Measurements from ENCODE around the gene IL13. TPM values are rescaled to one million over a fixed set of nuclear protein-coding genes. Genes with fewer than 3 reads are reported as not detected.

IL13 gene
- total RNA-seq, 4 donors from 2014 or later = not detected

DNA sequence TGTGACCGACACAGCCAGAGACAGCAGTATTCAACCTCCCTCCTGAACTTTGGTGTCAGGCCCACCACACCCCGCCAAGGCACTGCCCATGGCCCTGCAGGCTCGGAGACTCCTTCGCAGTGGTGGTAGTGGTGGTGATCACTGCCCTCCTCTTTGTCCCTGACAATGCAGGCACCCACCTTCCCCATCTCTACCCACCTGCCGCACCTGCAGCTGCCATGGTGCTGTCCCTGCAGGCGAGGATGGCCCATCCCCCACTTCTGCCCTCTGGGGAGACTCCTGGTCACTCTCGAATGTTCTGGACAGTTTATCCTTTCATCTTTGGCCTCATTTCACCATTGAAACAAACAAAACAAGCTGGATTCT, 11.5 kb downstream of the IL13 start:
- 82 to 88% methylated on average over 7 of the region's 7 CpGs for WGBS, 2 donors
- no peak overlapping the region for H3K4me3 ChIP-seq (replicated peaks in 1 of 3)
- peaks cover 0 to 3% of the 10 kb centered on the region in 2 donors for H3K4me1 ChIP-seq
- H3K27ac ChIP-seq = no peak overlapping the region
- DNase-seq = no peak
- H3K36me3 ChIP-seq = no peaks in the 10 kb centered on the region
- H3K27me3 ChIP-seq = no peaks in the 10 kb centered on the region
- no peaks in the 10 kb centered on the region for H3K9me3 ChIP-seq
- intact Hi-C loops (cut with DNase I) = no loop called here
- TF ChIP-seq, protein P1, sequence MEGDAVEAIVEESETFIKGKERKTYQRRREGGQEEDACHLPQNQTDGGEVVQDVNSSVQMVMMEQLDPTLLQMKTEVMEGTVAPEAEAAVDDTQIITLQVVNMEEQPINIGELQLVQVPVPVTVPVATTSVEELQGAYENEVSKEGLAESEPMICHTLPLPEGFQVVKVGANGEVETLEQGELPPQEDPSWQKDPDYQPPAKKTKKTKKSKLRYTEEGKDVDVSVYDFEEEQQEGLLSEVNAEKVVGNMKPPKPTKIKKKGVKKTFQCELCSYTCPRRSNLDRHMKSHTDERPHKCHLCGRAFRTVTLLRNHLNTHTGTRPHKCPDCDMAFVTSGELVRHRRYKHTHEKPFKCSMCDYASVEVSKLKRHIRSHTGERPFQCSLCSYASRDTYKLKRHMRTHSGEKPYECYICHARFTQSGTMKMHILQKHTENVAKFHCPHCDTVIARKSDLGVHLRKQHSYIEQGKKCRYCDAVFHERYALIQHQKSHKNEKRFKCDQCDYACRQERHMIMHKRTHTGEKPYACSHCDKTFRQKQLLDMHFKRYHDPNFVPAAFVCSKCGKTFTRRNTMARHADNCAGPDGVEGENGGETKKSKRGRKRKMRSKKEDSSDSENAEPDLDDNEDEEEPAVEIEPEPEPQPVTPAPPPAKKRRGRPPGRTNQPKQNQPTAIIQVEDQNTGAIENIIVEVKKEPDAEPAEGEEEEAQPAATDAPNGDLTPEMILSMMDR (IDR thresholded peaks at IDR 0.05) = no peak
- TF ChIP-seq POLR2A (IDR thresholded peaks at IDR 0.05) = no peak

DNA sequence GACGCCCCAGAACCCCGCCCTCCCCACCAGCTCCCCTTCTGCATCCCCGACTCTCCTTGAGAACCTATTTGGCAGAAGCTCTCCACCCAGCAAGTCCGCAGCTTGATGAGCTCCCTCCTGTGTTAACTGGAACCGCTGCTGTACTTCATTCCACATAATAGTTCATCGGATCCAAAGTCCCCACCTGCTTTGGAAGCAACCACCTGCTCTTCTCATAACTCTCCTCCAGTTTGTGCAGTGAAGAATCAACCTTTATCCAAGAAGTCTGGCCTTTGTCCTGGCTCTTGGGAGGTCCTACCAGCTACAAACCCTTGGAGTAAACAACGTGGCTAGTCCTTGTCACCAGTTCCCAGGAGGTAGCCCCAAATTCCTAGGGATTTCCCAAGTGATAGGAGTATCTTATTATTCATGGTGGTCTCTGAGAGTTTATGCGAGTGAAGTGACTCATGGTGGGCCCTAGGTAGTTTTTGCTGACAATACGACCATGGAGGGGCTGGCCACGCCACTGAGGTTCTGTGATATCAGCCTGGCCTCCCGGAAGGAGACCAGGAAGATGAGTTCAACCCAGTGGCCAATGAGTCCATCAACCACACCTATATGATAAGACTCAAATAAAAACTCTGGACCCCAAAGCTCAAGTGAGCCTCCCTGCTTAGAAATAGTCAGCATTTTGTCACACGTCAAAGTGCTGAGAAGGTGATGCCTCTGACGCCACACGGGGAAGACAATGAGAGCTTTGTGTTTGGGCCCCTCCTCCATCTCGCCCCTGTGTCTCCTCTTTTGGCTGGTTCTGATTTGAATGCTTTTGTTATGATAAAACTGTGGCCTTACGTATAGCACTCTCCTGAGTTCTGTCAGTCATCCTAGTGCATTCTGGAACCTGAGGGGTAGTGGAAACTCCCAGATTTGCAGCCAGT, 12.3 kb downstream of the IL13 start:
- Histone ChIP-seq H3K36me3 (no peaks in the 10 kb centered on the region), H3K9me3 (no peaks in the 10 kb centered on the region), H3K27ac (no peak overlapping the region), H3K27me3 (no peaks in the 10 kb centered on the region), H3K4me3 (replicated peaks in 1 of 3) (no peak overlapping the region), H3K4me1 (peaks cover 0 to 8% of the 10 kb centered on the region in 2 donors)
- 90% methylated on average over 16 of the region's 16 CpGs for WGBS, 2 donors
- TF ChIP-seq POLR2A (IDR thresholded peaks at IDR 0.05) = no peak
- TF ChIP-seq, protein P1 (IDR thresholded peaks at IDR 0.05) = no peak
- DNase-seq = no peak
- intact Hi-C loops (cut with DNase I) = no loop called here

DNA sequence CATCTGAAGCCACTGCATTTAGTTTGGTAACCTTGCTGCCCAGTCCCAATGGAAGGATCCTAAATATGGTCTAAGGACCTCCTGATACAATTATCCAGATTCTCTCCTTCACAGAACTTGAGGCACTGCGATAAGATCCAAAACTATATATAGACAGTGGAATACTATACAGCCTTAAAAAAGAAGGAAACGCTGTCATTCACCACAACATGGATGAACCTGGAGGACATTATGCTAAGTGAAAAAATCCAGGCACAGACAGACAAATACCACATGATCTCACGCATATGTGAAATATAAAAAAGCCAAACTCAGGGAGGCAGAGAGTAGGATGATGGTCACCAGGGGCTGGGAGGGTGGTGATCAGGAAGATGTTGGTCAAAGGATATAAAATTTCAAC, 13.0 kb downstream of the IL13 start:
- no peaks in the 10 kb centered on the region for H3K27me3 ChIP-seq
- intact Hi-C loops (cut with DNase I) = no loop called here
- 94 to 95% methylated on average over 3 of the region's 3 CpGs for WGBS, 2 donors

DNA sequence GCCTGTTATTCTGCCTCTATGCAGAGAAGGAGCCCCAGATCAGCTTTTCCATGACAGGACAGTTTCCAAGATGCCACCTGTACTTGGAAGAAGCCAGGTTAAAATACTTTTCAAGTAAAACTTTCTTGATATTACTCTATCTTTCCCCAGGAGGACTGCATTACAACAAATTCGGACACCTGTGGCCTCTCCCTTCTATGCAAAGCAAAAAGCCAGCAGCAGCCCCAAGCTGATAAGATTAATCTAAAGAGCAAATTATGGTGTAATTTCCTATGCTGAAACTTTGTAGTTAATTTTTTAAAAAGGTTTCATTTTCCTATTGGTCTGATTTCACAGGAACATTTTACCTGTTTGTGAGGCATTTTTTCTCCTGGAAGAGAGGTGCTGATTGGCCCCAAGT, 15.5 kb downstream of the IL13 start:
- Histone ChIP-seq H3K4me3 (replicated peaks in 1 of 3) (no peak overlapping the region), H3K27ac (no peak overlapping the region), H3K36me3 (no peaks in the 10 kb centered on the region), H3K27me3 (no peaks in the 10 kb centered on the region), H3K4me1 (peaks cover 0 to 12% of the 10 kb centered on the region in 2 donors), H3K9me3 (no peaks in the 10 kb centered on the region)
- no peak for DNase-seq
- TF ChIP-seq, protein P1 (IDR thresholded peaks at IDR 0.05) = no peak
- TF ChIP-seq POLR2A (IDR thresholded peaks at IDR 0.05) = no peak
- 86 to 87% methylated on average over 1 of the region's 1 CpG for WGBS, 2 donors
- intact Hi-C loops (cut with DNase I) = no loop called here

More for the DNA sequence above, 13.0 kb downstream of the IL13 start:
- DNase-seq = no peak
- no peak overlapping the region for H3K27ac ChIP-seq
- no peak for TF ChIP-seq POLR2A (IDR thresholded peaks at IDR 0.05)
- TF ChIP-seq, protein P1 (IDR thresholded peaks at IDR 0.05) = no peak
- no peaks in the 10 kb centered on the region for H3K9me3 ChIP-seq
- H3K4me3 ChIP-seq (replicated peaks in 1 of 3) = no peak overlapping the region
- H3K4me1 ChIP-seq = peaks cover 0 to 8% of the 10 kb centered on the region in 2 donors
- H3K36me3 ChIP-seq = no peaks in the 10 kb centered on the region

DNA sequence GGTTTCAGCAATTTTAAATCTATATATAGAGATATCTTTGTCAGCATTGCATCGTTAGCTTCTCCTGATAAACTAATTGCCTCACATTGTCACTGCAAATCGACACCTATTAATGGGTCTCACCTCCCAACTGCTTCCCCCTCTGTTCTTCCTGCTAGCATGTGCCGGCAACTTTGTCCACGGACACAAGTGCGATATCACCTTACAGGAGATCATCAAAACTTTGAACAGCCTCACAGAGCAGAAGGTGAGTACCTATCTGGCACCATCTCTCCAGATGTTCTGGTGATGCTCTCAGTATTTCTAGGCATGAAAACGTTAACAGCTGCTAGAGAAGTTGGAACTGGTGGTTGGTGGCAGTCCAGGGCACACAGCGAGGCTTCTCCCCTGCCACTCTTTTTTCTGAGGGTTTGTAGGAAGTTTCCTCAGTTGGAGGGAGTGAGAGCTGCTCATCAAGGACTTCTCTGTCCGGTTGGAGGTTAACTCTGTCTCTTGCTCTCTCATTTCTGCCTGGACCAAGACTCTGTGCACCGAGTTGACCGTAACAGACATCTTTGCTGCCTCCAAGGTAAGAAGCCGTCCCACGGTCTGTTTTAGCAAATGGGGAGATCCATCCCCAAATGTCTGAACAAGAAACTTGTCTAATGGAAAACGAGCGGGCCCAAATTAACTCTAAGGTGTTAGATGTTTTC, 16.1 kb downstream of the IL13 start, which contains the start of gene IL4:
Gene IL4, plus strand, starts transcription at position 51 of the 692 bp plus-strand sequence. Its CDS starts 62 bp downstream, at position 113.
- H3K27me3 ChIP-seq = no peaks in the 10 kb centered on the region
- H3K4me1 ChIP-seq = peaks cover 0 to 12% of the 10 kb centered on the region in 2 donors
- 79 to 80% methylated on average over 14 of the region's 14 CpGs for WGBS, 2 donors
- no peak for DNase-seq
- no peaks in the 10 kb centered on the region for H3K36me3 ChIP-seq
- intact Hi-C loops (cut with DNase I) = no loop called here
- no peaks in the 10 kb centered on the region for H3K9me3 ChIP-seq
- peak within 1 kb of the TSS in 2 of 3 donors; percentile 27 to 56 for H3K27ac ChIP-seq
- no peak within 1 kb of the TSS for H3K4me3 ChIP-seq (replicated peaks in 1 of 3)
- TF ChIP-seq, protein P1 (IDR thresholded peaks at IDR 0.05) = no peak
- TF ChIP-seq POLR2A (IDR thresholded peaks at IDR 0.05) = no peak

All from thyroid gland (tissue), 4 donors.